K562 (cell line): Measurements from ENCODE around the gene NIM1K. TPM values are rescaled to one million over a fixed set of nuclear protein-coding genes. Genes with fewer than 3 reads are reported as not detected.
A peak's percentile ranks its signal among the peaks of the same experiment; 100 is the strongest.

ENCODE experiments used
- ATAC-seq: fragments of 200-7000 bp; cut with Tn5 transposase; 3 replicates; pipeline ENCODE4 v1.9.1; 2020; ENCODE audit warnings: moderate library complexity
- BruUV-seq: library from RNA; stranded (reverse); fragments of 400-500 nt; replicated peaks from 2 replicates; lab custom pipeline; 2021; lab: Mats Ljungman, UMichigan
- CTCF ChIA-PET: fragments of 300-600 bp; formaldehyde crosslinking; extraction: SDS; loops from one replicate; lab custom pipeline; 2021; ENCODE audit warnings: low intra/inter-chr PET ratio; lab: Yijun Ruan, JAX
- POLR2A ChIA-PET: fragments of 300-600, 350-650 bp; sonication (Branson Sonifier 250); formaldehyde crosslinking; extraction: SDS; loops from one replicate; lab custom pipeline; 2021; ENCODE audit warnings: antibody characterized with exemption, inconsistent platforms; lab: Yijun Ruan, JAX
- DNase-seq, 4 experiments: peaks; one replicate each; pipeline versions ENCODE4 v3.0.0 to v3.0.0-alpha.2; 2011 to 2018; ENCODE audit warnings: low spot score in 3 of 4, mixed read lengths in 3 of 4; ENCODE audit errors: extremely low read depth in 1 of 4
- FAIRE-seq: peaks from 2 replicates; lab custom pipeline; 2011; peaks lifted over from hg19 to GRCh38; lab: Jason Lieb, UNC
- H2AFZ ChIP-seq: 2 replicates; pipeline ENCODE4 v1.6.0; 2011; ENCODE audit warnings: low read depth, low read length, control low read depth, inconsistent platforms
- H3K27ac ChIP-seq: fragments of 200-600 bp; 3 replicates; pipeline ENCODE4 v1.8.0; 2011; ENCODE audit warnings: low read depth, mild to moderate bottlenecking, control low read depth, inconsistent platforms, low read length, moderate library complexity, mixed read lengths; ENCODE audit errors: extremely low read depth
- H3K27me3 ChIP-seq, 2 experiments: fragments of 300-600 bp in 1 of 2; 2 replicates in 1 of 2; 3 replicates in 1 of 2; pipeline versions ENCODE4 v1.6.0 to v1.8.0; 2011; ENCODE audit warnings: inconsistent platforms in 2 of 2, low read length in 2 of 2, mild to moderate bottlenecking in 1 of 2, mixed read lengths in 1 of 2, moderate library complexity in 1 of 2; ENCODE audit not compliant: control insufficient read depth in 2 of 2, insufficient read depth in 2 of 2
- H3K36me3 ChIP-seq: fragments of 300-600 bp; 3 replicates; pipeline ENCODE4 v1.8.0; 2011; ENCODE audit warnings: mild to moderate bottlenecking, low read length, inconsistent platforms; ENCODE audit not compliant: control insufficient read depth, insufficient read depth
- H3K4me1 ChIP-seq, 2 experiments: fragments of 200-600 bp in 1 of 2; replicated peaks in 1 of 2; 2 replicates in 1 of 2; 3 replicates in 1 of 2; pipeline versions ENCODE4 v1.5.1 to v1.8.0; 2011; ENCODE audit warnings: inconsistent platforms in 2 of 2, low read length in 2 of 2, mild to moderate bottlenecking in 1 of 2, mixed read lengths in 1 of 2, moderate library complexity in 1 of 2; ENCODE audit not compliant: control insufficient read depth in 2 of 2, insufficient read depth in 2 of 2
- H3K4me2 ChIP-seq: 2 replicates; pipeline ENCODE4 v1.6.1; 2011; ENCODE audit warnings: low read length, control low read depth, inconsistent platforms, mixed read lengths; ENCODE audit not compliant: insufficient read depth
- H3K4me3 ChIP-seq: fragments of 200-600 bp; sonication (generic), shearing (Covaris generic); 2 replicates; pipeline ENCODE4 v1.5.1; 2016; ENCODE audit warnings: control low read depth, inconsistent platforms
- H3K79me2 ChIP-seq: fragments of 200-600 bp; 3 replicates; pipeline ENCODE4 v1.8.0; 2011; ENCODE audit warnings: low read length, inconsistent platforms; ENCODE audit not compliant: control insufficient read depth, insufficient read depth
- H3K9ac ChIP-seq, 2 experiments: 2 replicates each; pipeline versions ENCODE4 v1.6.0 to v1.6.1; 2011; ENCODE audit warnings: low read depth in 2 of 2, low read length in 2 of 2, control low read depth in 1 of 2, inconsistent platforms in 1 of 2, mild to moderate bottlenecking in 1 of 2, mixed read lengths in 1 of 2; ENCODE audit not compliant: insufficient read depth in 1 of 2
- H3K9me1 ChIP-seq: one replicate; pipeline ENCODE4 v1.6.0; 2011; ENCODE audit warnings: inconsistent platforms, mild to moderate bottlenecking, low read length, moderate library complexity; ENCODE audit not compliant: control insufficient read depth, insufficient read depth
- H3K9me3 ChIP-seq: replicated peaks from 2 replicates; pipeline ENCODE4 v1.5.1; 2011; ENCODE audit warnings: low read depth, low read length, inconsistent platforms; ENCODE audit not compliant: control insufficient read depth, insufficient read depth
- H4K20me1 ChIP-seq: replicated peaks from 2 replicates; pipeline ENCODE4 v1.6.1; 2011; ENCODE audit warnings: low read length, inconsistent platforms, mixed read lengths; ENCODE audit not compliant: control insufficient read depth, insufficient read depth
- ELF4 ChIP-seq: fragments of 450-650 bp; formaldehyde crosslinking; IDR thresholded peaks from 2 replicates; pipeline ENCODE4 v1.4.0; 2022; ENCODE audit warnings: missing genetic modification characterization
- HOMEZ ChIP-seq: fragments of 250-450 bp; sonication (Bioruptor Pico); IDR thresholded peaks from 2 replicates; pipeline ENCODE4 v1.4.0; 2020; ENCODE audit warnings: mild to moderate bottlenecking, moderate library complexity
- KDM1A ChIP-seq, 2 experiments: fragments of 450-650 bp; IDR thresholded peaks; 2 replicates each; pipeline ENCODE4 v1.6.1; 2016; ENCODE audit warnings: mild to moderate bottlenecking in 2 of 2
- MAFG ChIP-seq: fragments of 450-650 bp; conservative IDR thresholded peaks from 2 replicates; pipeline ENCODE4 v1.6.1; 2016; ENCODE audit warnings: missing genetic modification characterization, missing compliant biosample characterization
- NFIC ChIP-seq: fragments of 450-650 bp; IDR thresholded peaks from 2 replicates; pipeline ENCODE4 v1.6.1; 2017; ENCODE audit warnings: mild to moderate bottlenecking, inconsistent platforms
- STAG1 ChIP-seq: sonication (generic); formaldehyde crosslinking; IDR thresholded peaks from 2 replicates; pipeline ENCODE4 v1.5.0; 2020; ENCODE audit warnings: missing genetic modification reagents, borderline replicate concordance
- XRCC3 ChIP-seq: fragments of 450-650 bp; IDR thresholded peaks from 2 replicates; pipeline ENCODE4 v1.6.1; 2017; ENCODE audit warnings: mild to moderate bottlenecking, moderate library complexity
- ZKSCAN8 ChIP-seq: fragments of 200-800 bp; sonication (Bioruptor generic); IDR thresholded peaks from 2 replicates; pipeline ENCODE4 v1.6.1; 2016; ENCODE audit warnings: missing genetic modification characterization, missing compliant biosample characterization
- in situ Hi-C: fragments of 300-500 bp; cut with MboI; formaldehyde crosslinking; loops from 4 replicates; pipeline ENCODE4 v1.15.0; 2018; ENCODE audit warnings: inconsistent platforms, mixed read lengths
- intact Hi-C: fragments of 100-400 bp; cut with micrococcal nuclease; formaldehyde crosslinking; loops from 2 replicates; pipeline ENCODE4 v1.14.2; 2022
- polyA plus RNA-seq, 8 experiments: library from polyadenylated mRNA; depleted of rRNA in 4 of 8; stranded (reverse) in 5 of 8; unstranded in 3 of 8; fragments of >200 nt; fragmentation: Nextera tagmentation in 2 of 8; fragmentation: Illumina TruSeq in 1 of 8; extraction: Ambion mirVana in 2 of 8; extraction: Trizol in 1 of 8; gene quantifications; 2 replicates each; pipeline versions ENCODE4 v1.2.1 to v1.2.3, GENCODE V29; 2011 to 2014; ENCODE audit warnings: inconsistent platforms in 1 of 8, missing spikeins in 1 of 8
- total RNA-seq, 7 experiments: library from RNA; depleted of rRNA in 6 of 7; stranded (reverse); fragments of >200 nt in 6 of 7; fragmentation: Illumina TruSeq in 2 of 7; extraction: Trizol in 2 of 7; gene quantifications; 2 replicates each; pipeline versions ENCODE4 v1.2.1 to v1.2.3, GENCODE V29; 2011 to 2021; ENCODE audit warnings: low replicate concordance in 1 of 7
- TF ChIP-seq, protein P1 (sequence below): fragments of 450-650 bp; IDR thresholded peaks from 2 replicates; pipeline ENCODE4 v1.6.1; 2018; ENCODE audit not compliant: partially characterized antibody
- TF ChIP-seq, protein P2 (sequence below): sonication (generic); IDR thresholded peaks from 2 replicates; pipeline ENCODE4 v1.6.1; 2016
- TF ChIP-seq, protein P3 (sequence below): fragments of 250-450 bp; sonication (Bioruptor Pico); IDR thresholded peaks from 2 replicates; pipeline ENCODE4 v1.8.0; 2021; ENCODE audit warnings: borderline replicate concordance, mild to moderate bottlenecking, moderate library complexity; ENCODE audit not compliant: poor library complexity, severe bottlenecking

The NIM1K gene
- total and polyA plus RNA-seq, 9 of the 15 experiments (the other 6 are each of a cell fraction or from before 2014, with no cell fraction given), result 0.03 to 0.34 (median 0.08) TPM; not detected in 3

GRCh38 chr5:43309122-43309521, 117.1 kb downstream of the NIM1K start (continued):
- TF ChIP-seq, protein P1, sequence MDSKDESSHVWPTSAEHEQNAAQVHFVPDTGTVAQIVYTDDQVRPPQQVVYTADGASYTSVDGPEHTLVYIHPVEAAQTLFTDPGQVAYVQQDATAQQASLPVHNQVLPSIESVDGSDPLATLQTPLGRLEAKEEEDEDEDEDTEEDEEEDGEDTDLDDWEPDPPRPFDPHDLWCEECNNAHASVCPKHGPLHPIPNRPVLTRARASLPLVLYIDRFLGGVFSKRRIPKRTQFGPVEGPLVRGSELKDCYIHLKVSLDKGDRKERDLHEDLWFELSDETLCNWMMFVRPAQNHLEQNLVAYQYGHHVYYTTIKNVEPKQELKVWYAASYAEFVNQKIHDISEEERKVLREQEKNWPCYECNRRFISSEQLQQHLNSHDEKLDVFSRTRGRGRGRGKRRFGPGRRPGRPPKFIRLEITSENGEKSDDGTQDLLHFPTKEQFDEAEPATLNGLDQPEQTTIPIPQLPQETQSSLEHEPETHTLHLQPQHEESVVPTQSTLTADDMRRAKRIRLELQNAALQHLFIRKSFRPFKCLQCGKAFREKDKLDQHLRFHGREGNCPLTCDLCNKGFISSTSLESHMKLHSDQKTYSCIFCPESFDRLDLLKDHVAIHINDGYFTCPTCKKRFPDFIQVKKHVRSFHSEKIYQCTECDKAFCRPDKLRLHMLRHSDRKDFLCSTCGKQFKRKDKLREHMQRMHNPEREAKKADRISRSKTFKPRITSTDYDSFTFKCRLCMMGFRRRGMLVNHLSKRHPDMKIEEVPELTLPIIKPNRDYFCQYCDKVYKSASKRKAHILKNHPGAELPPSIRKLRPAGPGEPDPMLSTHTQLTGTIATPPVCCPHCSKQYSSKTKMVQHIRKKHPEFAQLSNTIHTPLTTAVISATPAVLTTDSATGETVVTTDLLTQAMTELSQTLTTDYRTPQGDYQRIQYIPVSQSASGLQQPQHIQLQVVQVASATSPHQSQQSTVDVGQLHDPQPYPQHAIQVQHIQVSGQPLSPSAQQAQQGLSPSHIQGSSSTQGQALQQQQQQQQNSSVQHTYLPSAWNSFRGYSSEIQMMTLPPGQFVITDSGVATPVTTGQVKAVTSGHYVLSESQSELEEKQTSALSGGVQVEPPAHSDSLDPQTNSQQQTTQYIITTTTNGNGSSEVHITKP, result no peak
- no peak for TF ChIP-seq XRCC3
- no peak for TF ChIP-seq ZKSCAN8 (CRISPR knock-in tag)
- TF ChIP-seq ELF4, result no peak
- TF ChIP-seq STAG1 (CRISPR knock-in tag), result no peak
- TF ChIP-seq, all 486 proteins: peak for 0

DNA sequence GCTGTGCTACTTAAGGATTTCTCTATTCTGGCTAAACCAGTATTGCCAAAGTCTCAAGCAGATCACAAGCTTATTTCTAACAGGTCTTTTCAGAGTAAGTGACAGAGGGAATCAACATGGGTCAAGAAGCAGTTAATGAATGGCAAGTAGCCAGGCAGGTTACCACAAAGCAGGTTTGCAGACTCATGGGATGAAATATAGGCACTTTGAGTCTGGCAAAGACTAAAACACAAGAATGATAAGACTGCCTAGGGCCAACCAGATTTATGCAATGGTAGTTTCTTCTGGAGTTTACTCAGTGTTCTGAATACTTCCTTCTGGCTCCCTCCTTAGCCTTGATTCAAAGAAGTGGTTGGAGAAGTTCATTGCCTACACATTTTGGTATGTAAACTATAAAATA, 117.6 kb downstream of the NIM1K start:
- CTCF ChIA-PET, result no interaction called here
- peaks cover 41% of the 10 kb centered on the region for H4K20me1 ChIP-seq
- H3K4me3 ChIP-seq, result peak overlapping the region; percentile 14; the same call in 1 of the 2 replicates

More for the DNA sequence above, 117.6 kb downstream of the NIM1K start:
- no TSS peak for BruUV-seq
- in situ Hi-C loops, result no loop called here
- H2AFZ ChIP-seq, result no peak overlapping the region
- H3K9ac ChIP-seq, result no peak overlapping the region
- POLR2A ChIA-PET, result interaction anchor here (0.7 to 0.9 kb wide), 2 partner anchors 8 to 14 kb away, joined by 3 read pairs; no protein-coding TSS in a partner anchor
- no peaks in the 10 kb centered on the region for H3K27me3 ChIP-seq
- DNase-seq (peak in 1 of 4 experiments; percentile 40), ATAC-seq (no peak), FAIRE-seq (no peak)
- peaks cover 13 to 36% of the 10 kb centered on the region in 2 experiments; a peak in 4 of 5 replicates for H3K4me1 ChIP-seq
- peaks cover 83% of the 10 kb centered on the region for H3K79me2 ChIP-seq
- 0 out of 2 replicates have a peak, but pooled peaks have one; percentile 31 for TF ChIP-seq NFIC
- TF ChIP-seq, protein P2, sequence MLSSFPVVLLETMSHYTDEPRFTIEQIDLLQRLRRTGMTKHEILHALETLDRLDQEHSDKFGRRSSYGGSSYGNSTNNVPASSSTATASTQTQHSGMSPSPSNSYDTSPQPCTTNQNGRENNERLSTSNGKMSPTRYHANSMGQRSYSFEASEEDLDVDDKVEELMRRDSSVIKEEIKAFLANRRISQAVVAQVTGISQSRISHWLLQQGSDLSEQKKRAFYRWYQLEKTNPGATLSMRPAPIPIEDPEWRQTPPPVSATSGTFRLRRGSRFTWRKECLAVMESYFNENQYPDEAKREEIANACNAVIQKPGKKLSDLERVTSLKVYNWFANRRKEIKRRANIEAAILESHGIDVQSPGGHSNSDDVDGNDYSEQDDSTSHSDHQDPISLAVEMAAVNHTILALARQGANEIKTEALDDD, result peak; percentile 51; the same call in 1 of the 2 replicates
- TF ChIP-seq, protein P3, sequence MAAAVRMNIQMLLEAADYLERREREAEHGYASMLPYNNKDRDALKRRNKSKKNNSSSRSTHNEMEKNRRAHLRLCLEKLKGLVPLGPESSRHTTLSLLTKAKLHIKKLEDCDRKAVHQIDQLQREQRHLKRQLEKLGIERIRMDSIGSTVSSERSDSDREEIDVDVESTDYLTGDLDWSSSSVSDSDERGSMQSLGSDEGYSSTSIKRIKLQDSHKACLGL, result no peak
- TF ChIP-seq KDM1A (IDR thresholded peaks at IDR 0.05), result peak in 1 of 2 experiments; percentile 34; a peak in 1 of 4 replicates
- TF ChIP-seq MAFG (tag), result 0 out of 2 replicates have a peak, but pooled peaks have one; percentile 13
- no peak for TF ChIP-seq HOMEZ (CRISPR knock-in tag)
- H3K4me2 ChIP-seq, result peak overlapping the region; percentile 76
- intact Hi-C loops, result loop anchor here (5.0 to 10.0 kb wide), 6 partner anchors 32 to 402 kb away; partner anchors contain the start of genes NNT, TMEM267 and ZNF131
- no peak overlapping the region for H3K27ac ChIP-seq
- peaks cover 71% of the 10 kb centered on the region for H3K36me3 ChIP-seq
- no peaks in the 10 kb centered on the region for H3K9me1 ChIP-seq
- H3K9me3 ChIP-seq, result peaks cover 6% of the 10 kb centered on the region; the same call in 1 of the 2 replicates
